GM19035 (cell line): ENCODE data around the gene LSM14A.
"Not testable (repeated sequence)": the region's sequence is repeated elsewhere in the genome, so short reads cannot be mapped to it uniquely, and the experiment has no call there.

ENCODE experiments used
- ATAC-seq: cut with Tn5 transposase; IDR thresholded peaks from one replicate; pipeline ENCODE4 v1.9.1; 2021; ENCODE audit not compliant: unreplicated experiment

The LSM14A gene

DNA sequence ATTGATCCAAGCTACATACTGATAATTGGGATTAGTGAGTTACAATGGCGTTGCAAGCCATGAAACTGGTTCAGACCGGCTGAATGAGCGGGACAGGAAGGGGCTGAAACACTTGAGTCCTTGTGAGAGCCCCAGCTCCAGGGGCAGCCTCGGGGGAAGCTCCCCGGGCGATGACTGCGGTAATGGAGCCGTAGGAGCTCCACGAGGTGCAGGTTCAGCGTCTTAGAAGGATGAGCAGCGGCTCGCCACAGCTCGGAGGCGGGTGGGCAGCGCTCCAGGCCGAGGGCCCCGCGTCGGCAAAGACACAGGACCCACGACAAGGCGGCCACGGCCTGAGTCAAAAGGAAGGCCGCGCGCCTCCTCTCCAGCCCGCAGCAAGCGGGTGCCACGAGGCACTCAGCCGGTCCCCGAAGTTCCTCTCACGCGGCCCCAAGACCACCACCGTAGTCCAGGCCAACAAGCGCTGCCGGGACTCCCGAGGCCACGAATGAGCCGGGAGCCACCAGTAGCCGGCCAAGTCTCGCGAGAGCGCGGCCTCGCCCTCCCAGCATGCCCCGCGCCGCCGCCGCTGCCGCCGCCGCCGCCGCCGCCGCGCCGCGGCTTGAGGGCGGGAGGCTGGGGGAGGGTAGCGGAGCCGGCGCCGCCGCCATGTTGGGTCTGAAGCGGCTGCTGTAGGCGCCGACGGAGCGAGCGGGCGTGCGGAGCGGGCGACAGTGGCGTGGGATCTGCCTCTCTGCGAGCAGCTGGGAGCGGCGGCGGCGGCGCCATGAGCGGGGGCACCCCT lies at the start of gene LSM14A:
Gene LSM14A, plus strand, starts transcription at position 628 of the 784 bp plus-strand sequence. Its CDS starts 139 bp downstream, at position 767.
- peak; percentile 72 for ATAC-seq

DNA sequence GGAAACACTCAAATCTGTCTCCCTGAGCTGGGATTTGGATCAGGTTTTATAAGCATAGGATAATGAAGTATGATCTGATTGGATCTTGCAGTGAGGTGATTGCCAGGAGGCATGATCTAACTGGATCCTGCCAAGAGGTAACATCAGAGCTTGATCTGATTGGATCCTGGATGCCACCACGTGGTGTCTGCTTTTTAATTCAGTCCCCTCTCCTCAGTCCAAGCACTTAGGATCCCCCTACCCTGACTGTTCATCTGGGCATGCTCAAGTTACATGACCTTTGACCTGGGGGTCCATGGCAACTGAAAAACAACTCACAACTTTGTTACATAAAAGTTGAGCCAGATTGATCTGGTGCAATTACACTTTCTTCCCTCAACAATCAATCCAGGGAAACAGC lies 47.5 kb upstream of the LSM14A start:
- no peak for ATAC-seq

GRCh38 chr19:34126966-34127365 lies 45.3 kb upstream of the LSM14A start:
- no peak for ATAC-seq

DNA sequence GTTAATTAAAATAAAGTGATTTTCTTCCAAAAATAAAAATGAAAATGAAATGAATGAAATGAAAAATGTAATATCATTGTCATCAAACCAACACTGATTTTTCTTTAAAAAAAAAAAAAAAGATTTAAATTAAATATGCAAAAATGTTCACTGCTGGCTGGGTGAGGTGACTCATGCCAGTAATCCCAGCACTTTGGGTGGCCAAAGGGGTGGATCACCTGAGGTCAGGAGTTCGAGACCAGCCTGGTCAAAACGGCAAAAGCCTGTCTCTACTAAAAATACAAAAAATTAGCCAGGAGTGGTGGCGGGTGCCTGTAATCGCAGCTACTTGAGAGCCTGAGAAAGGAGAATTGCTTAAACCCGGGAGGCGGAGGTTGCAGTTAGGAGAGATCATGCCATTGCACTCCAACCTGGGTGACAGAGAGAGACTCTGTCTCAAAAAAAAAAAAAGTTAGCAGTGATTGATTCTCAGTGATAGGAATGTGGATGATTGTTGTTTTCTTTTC lies 44.6 kb upstream of the LSM14A start:
- no peak for ATAC-seq

DNA sequence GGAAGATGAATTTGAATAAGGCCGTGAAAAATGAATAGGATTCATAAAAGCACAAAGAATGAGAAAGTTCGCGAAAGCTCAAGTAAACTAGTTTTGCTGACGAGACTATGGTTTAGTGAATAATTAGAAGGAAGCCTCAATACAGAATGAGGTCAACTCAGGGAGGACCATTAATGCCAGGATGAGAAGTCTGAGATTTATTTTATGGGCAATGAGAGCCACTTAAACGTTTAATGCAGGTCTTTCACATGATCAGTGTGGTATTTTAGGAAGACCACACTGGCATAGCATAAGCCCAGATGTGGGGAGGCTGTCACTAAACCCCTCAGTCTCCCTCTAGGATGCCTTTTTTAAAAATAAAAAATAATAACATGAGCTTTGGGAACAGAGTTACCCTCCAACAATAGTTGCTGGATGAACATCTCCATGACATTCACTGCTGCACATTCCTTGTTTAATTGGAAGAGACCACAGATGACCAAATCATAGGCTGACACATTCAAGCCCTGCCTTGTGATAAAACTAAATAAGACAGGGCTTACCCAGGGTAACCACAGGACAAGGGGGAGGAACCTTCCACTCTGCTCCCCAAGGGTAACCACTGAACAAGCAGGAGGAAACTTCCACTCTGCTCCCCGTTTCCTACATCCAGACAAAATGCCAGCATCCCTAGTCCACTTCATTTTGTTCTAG lies 43.6 kb upstream of the LSM14A start:
- ATAC-seq, result no peak

DNA sequence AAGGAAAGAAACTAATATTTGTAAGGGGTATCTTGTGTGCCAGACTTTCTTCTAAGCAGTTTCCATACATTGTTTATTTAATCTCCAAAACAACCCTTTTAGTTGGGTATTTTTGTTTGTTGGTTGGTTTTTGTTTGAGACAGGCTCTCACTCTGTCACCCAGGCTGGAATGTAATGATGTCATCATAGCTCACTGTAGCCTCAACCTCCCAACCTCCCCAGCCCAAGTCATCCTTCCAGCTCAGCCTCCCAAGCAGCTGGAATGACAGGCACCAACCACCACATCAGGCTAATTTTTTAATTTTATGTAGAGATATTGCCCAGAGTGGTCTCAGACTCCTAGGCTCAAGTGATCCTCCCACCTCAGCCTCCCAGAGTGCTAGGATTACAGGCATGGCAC lies 41.2 kb upstream of the LSM14A start:
- ATAC-seq, result no peak

- ATAC-seq, result not testable (repeated sequence)
Observed at GRCh38 chr19:34132145-34132544, 40.2 kb upstream of the LSM14A start.

- ATAC-seq, result not testable (repeated sequence)
Observed at GRCh38 chr19:34132706-34133105, 39.6 kb upstream of the LSM14A start.

DNA sequence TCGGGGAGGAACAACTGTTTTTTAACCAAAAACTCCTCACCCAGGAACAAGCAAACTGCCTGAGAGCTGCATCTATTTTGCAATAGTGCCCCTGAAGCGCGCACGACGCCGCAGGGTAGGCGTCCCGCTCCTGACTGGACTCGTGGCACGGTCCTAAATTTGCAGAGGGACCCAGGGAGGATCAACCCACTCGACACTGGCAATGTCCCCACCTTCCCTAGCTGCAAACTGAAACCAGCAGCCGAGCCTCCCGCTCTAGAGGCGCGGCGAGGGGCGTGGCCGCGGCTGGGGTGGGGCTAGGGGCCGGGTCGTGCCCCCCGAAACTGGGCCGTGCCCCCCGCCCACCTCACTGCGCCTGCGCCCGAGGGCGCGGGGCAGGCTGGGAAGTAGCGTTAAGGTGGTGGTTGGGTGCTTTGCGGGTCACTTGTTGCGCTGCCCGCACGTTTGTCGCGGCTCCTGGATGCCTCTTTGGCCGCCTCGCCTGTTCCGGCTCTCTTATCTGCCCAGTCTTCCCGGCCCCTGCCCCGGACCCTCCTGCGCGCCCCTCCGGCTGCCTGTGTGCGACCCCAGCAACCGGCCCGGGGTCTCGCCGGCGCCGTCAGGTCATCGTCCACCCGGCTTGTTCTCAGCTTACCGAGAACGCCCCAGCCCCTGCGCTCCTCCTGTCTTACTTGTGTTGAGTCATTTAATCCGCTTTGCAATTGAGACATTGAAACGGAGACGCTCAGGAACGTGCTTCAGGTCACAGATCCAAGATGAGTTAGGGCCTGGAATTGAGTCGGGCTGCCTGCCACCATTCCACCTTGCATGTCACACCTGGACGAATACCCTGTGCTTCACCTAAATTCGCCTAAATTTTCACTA lies 37.9 kb upstream of the LSM14A start:
- peak; percentile 91 for ATAC-seq

GRCh38 chr19:34135054-34135800 lies 37.1 kb upstream of the LSM14A start:
- ATAC-seq, result no peak

DNA sequence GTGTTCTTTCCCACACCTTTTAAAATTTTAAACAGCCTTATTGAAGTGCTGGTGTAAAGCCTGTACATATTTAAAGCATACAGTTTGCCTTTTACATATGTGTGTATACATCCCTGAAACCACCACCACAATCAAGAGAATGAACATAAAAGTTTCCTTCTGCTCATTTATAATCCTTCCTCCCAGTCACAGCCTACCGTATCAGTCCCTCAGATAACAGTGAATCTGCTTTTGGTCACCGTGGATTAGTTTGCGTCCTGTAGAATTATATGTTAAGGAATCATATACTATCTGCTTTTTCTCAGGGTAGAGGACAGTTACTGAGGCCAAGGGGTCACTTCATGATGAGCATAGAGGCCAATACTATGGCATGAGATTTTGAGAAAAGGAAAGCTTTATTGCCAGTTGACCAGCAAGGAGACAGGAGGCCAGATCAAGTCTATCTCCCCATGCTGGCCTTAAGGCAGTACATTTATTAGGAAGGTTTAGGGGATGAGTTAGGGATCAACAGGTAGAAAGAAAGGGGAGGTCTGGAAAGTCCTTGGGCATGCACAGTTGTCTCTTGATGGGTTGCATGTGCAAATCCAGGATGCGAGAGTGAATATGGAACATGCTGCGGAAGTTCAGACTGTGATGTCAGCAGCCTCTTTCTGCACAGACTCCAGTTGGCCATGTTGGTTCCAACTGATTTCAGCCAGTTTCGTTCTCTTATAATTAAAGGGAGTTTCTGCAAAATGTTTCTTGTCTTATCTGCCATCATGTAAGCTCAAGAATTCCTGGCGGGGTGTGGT lies 36.3 kb upstream of the LSM14A start:
- ATAC-seq, result no peak

- ATAC-seq, result no peak
Observed at GRCh38 chr19:34141025-34141424, 31.3 kb upstream of the LSM14A start.

GRCh38 chr19:34142440-34142839 lies 29.9 kb upstream of the LSM14A start:
- ATAC-seq, result no peak

- ATAC-seq, result no peak
Observed at GRCh38 chr19:34145741-34146202, 26.5 kb upstream of the LSM14A start.

GRCh38 chr19:34148658-34149185 lies 23.6 kb upstream of the LSM14A start:
- ATAC-seq, result no peak

DNA sequence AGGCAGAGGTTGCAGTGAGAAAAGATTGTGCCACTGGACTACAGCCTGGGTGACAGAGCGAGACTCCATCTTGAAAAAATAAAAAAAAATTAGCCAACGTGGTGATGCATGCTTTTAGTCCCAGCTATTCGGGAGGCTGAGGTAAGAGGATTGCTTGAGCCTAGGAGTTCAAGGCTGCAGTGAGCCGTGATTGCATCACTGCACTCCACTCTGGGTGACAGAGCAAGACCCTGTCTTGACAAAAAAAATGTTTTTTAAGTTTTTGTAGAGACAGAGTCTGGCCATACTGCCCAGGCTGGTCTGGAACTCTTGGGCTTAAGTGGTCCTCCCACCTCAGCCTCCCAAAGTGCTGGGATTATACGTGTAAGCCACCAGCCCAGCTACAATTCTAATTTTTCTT lies 22.4 kb upstream of the LSM14A start:
- ATAC-seq, result no peak

GRCh38 chr19:34150558-34150957 lies 21.7 kb upstream of the LSM14A start:
- ATAC-seq, result no peak

DNA sequence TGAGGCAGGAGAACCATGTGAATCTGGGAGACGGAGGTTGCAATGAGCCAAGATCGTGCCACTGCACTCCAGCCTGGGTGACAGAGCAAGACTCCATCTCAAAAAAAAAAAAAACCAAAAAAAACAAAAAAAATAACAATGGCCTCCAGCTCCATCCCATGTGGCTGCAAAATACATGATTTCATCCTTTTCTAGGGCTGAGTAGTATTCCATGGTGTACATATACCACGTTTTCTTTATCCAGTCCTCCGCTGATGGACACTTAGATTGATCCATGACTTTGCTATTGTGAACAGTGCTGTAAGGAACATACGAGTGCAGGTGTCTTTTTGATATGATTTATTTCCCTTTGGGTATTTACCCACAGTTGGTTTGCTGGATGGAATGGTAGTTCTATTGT lies 20.9 kb upstream of the LSM14A start:
- ATAC-seq, result no peak

- no peak for ATAC-seq
Observed at GRCh38 chr19:34154401-34154800, 17.9 kb upstream of the LSM14A start.
